Activated CD8-positive, alpha-beta memory T cell treated with anti-CD3 and anti-CD28 coated beads for 36 hours (primary cell): ENCODE measurements around the gene PRKCA. TPM values are rescaled to one million over a fixed set of nuclear protein-coding genes. Genes with fewer than 3 reads are reported as not detected.

ENCODE experiments used
- CTCF ChIA-PET: fragments of 350-600 bp; sonication (Branson Sonifier 250); formaldehyde crosslinking; loops from one replicate; lab custom pipeline; 2021; ENCODE audit warnings: antibody characterized with exemption; lab: Charles Lee
- POLR2A ChIA-PET: fragments of 350-600 bp; sonication (Branson Sonifier 250); formaldehyde crosslinking; loops from one replicate; lab custom pipeline; 2021; ENCODE audit warnings: antibody characterized with exemption; lab: Charles Lee
- total RNA-seq, 2 experiments: library from RNA; stranded (reverse); gene quantifications; one replicate each; pipeline ENCODE4 v1.2.3, GENCODE V29; 2021

The PRKCA gene
- total RNA-seq, 2 experiments from 2014 or later = 70.3 to 73.4 TPM

DNA sequence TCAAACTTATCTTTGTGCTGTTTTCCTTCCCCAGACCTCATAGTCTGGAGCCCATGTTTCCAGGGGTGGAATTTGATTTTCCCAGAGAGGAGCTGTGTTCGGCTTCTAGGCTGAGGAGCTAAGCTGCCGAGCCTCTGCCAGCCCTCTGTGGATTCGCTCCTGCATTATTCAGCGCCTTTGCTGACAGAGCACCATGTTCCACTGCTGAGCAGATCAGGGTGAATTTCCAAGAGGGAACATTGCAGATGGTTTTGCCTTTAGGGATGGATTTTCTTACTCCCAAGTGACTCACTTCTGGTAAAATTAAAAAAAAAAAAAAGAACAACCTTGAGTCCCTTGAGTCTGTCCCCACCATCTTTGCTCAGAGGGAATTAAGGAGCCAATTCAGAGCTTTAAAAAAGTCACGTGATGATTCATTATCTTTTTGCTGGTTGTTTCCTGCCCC lies 229.5 kb downstream of the PRKCA start:
- CTCF ChIA-PET = no interaction called here
- POLR2A ChIA-PET = no interaction called here

- CTCF ChIA-PET = no interaction called here
- POLR2A ChIA-PET = no interaction called here
Observed at GRCh38 chr17:66533572-66533971, 231.2 kb downstream of the PRKCA start.

DNA sequence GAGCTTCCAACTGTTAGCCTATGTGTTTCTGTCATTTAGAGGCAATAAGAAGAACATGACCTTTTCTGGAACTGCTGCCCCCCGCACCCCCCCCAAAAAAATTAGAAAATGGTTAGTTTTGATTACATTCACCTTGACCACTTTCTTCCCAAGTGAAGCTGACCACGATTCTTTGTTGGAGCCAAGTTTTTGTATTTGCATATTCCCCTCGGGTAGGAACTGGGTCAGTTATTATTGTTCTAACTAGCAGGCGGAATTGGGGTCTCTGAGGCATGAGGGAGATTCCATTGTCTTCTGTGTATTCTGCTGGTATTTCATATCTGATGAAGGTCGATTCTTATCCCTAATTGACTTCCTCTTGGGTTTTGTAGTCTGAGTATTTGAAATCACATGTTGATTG lies 231.6 kb downstream of the PRKCA start:
- ChIA-PET POLR2A (no interaction called here), CTCF (no interaction called here)

DNA sequence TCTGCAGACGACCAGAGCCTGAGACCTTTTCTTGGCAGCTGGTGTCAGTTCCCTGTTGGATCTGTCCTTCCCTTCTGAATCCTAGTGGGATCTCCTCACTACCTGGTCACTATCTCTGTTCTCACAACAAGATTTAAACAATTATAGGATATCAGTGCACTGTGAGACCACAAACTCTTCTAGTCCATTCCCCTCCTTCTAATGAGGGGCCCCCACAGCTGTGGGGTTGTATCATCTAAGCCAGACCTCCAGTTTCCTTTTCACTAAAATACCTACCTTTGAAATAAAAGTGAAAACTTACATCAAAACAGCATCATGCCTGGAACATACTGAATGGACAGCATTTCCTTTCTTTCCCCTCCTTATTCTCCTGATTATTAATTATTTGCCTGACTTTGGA lies 233.2 kb downstream of the PRKCA start:
- CTCF ChIA-PET = no interaction called here
- POLR2A ChIA-PET = no interaction called here

- ChIA-PET CTCF (no interaction called here), POLR2A (no interaction called here)
Observed at GRCh38 chr17:66537502-66537901, 235.1 kb downstream of the PRKCA start.

GRCh38 chr17:66538776-66539175 lies 236.4 kb downstream of the PRKCA start:
- POLR2A ChIA-PET = no interaction called here

GRCh38 chr17:66540131-66540781 lies 237.8 kb downstream of the PRKCA start:
- ChIA-PET POLR2A (interaction anchor here (0.5 kb wide), 1 partner anchor 72 kb away, joined by 3 read pairs; no protein-coding TSS in a partner anchor), CTCF (interaction anchor here (0.6 to 1.5 kb wide), 2 partner anchors 21 to 27 kb away, joined by 3 read pairs; no protein-coding TSS in a partner anchor)

More at GRCh38 chr17:66538776-66539175, 236.4 kb downstream of the PRKCA start:
- CTCF ChIA-PET = interaction anchor here (0.8 kb wide), 1 partner anchor 16 kb away, joined by 3 read pairs; no protein-coding TSS in a partner anchor

GRCh38 chr17:66541461-66542128 lies 239.2 kb downstream of the PRKCA start:
- POLR2A ChIA-PET = no interaction called here

DNA sequence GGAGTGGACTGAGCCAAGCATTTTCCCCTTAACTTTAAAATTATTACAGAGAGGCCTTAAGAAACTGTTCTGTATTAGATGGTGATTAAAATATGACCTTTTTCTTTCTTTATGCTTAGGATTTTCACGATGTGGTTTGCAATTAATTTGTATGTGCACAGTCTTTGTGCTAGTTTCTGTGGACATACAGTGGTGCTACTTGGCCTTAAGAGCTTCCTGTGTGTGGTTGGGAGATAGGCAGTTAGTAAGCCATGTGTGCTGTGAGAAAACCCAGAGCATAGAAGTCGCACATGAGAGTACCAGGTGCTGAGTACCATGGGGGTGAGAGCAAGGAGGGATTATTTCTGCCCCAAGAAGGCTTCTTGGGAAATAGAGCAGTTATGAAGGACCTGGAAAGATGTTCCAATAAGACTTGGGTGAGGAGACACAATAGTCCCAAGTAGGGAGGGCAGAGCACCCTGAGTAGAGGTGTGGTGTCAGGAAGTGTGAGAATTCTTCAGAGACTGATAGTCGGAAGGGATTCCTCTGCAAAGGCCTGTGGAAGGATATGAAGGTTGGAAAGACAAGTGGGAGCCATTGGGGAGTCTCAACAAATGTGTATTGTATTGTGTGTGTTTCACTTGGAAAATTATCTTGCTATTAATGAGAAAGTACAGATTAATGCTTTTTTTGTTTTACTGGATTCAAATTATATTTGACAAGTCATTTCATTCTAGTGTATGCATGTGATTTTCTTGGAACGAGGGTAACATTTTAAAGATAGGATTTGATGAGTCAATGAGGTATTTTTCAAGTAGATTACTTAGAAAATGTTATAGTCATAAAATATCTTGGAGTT lies 239.9 kb downstream of the PRKCA start:
- POLR2A ChIA-PET = no interaction called here

More at GRCh38 chr17:66541461-66542128, 239.2 kb downstream of the PRKCA start:
- CTCF ChIA-PET = interaction anchor here (1.5 kb wide), 1 partner anchor 25 kb away, joined by 3 read pairs; no protein-coding TSS in a partner anchor

DNA sequence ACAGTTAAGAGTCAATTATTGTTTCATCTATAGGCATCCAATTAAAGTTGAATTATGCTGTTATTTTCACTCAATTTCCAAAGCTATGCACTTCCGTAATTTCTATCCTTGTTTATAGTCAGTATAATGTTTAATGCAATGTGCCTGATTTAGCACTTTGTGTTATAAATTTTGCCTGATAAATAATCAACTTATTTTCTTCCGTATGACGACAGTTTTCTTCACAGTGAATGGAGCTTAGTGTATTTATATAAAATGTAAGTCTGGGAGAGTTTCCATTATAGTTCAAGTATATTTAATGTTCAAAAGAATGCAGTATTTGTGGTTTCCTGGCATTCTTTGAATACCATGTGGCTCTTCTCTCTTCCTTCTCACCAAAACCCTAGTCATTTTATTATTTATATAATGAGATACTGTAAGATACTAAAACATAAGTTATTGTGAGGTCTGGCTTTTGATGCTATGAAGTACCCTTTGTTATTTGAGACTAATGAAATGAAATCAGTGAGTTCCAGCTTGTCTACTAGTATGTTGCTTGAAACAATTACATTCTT lies 240.6 kb downstream of the PRKCA start:
- POLR2A ChIA-PET = no interaction called here
- CTCF ChIA-PET = no interaction called here

More for the DNA sequence above, 239.9 kb downstream of the PRKCA start:
- CTCF ChIA-PET = no interaction called here

GRCh38 chr17:66543526-66543925 lies 241.1 kb downstream of the PRKCA start:
- POLR2A ChIA-PET = no interaction called here
- CTCF ChIA-PET = no interaction called here

- ChIA-PET POLR2A (no interaction called here), CTCF (no interaction called here)
Observed at GRCh38 chr17:66545918-66546317, 243.5 kb downstream of the PRKCA start.

- CTCF ChIA-PET = interaction anchor here (0.9 to 1.9 kb wide), 3 partner anchors 28 to 292 kb away, joined by 3 to 4 read pairs (median 3); no protein-coding TSS in a partner anchor
- POLR2A ChIA-PET = interaction anchor here (0.7 kb wide), 1 partner anchor 28 kb away, joined by 5 read pairs; no protein-coding TSS in a partner anchor
Observed at GRCh38 chr17:66547151-66547865, 244.9 kb downstream of the PRKCA start.

DNA sequence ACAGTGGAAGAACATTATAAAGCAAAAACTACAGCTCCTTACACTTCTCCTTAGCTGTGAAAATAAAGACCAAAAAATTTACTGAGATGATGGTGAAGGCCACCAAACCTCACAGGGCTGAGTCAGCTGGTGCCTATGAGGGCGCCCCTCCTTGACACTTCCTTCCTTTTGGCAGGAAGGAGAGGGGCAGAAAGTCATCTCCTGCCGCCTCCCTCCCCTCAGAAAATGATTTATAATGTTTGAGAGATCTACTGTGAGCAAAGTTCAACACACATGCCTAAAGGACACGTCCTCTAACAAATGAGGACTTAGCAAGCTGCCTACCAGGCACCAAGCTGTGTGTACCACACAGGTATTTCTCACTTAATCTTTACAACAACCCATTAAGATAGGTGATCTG lies 245.7 kb downstream of the PRKCA start:
- CTCF ChIA-PET = interaction anchor here (0.6 to 1.9 kb wide), 6 partner anchors 20 to 293 kb away, joined by 3 to 5 read pairs (median 3); no protein-coding TSS in a partner anchor
- POLR2A ChIA-PET = no interaction called here

- ChIA-PET CTCF (interaction anchor here (0.7 to 1.0 kb wide), 3 partner anchors 27 to 224 kb away, joined by 3 read pairs; no protein-coding TSS in a partner anchor), POLR2A (no interaction called here)
Observed at GRCh38 chr17:66548659-66549310, 246.4 kb downstream of the PRKCA start.

DNA sequence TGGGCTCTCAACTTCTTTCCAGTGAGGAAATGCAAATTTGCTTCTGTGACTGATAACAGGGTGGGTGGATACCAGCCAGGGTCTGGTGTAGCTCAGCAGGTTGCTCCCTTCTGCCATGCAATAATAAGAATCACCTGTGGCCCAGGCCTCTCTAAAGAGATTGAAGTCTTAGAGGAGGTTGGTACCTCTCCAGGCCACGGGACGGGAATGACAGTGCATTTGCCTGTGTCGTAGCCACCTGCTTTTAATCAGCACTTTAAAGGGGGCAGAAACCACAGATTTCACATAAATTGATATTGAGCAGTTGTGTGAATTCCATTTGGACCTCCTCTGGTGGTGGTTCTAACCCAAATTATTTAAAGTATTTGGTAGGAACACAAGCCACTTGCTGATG lies 246.9 kb downstream of the PRKCA start:
- POLR2A ChIA-PET = no interaction called here
- CTCF ChIA-PET = no interaction called here

DNA sequence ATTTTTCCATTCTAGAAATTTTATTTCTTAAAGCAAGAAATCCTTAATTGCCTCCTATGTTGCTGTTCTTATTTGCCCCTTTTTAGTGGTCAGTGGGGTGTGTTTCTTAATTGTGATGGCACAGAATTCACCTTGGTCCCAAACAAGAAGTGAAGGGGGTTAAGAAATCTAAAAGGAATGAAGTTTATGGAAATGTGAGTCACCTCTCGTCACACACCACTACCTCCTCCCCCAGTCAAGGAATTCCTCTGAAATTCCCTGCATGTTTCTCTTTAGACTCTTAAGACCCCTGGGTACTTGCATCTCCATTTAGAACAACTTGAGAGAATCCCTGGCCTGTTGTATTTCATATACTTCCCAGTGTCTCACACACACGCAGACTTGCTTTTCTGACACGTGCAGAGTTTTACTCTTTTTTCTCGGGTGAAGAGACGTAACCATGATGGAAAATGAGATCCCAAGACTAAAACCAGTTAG lies 247.4 kb downstream of the PRKCA start:
- ChIA-PET POLR2A (no interaction called here), CTCF (no interaction called here)

DNA sequence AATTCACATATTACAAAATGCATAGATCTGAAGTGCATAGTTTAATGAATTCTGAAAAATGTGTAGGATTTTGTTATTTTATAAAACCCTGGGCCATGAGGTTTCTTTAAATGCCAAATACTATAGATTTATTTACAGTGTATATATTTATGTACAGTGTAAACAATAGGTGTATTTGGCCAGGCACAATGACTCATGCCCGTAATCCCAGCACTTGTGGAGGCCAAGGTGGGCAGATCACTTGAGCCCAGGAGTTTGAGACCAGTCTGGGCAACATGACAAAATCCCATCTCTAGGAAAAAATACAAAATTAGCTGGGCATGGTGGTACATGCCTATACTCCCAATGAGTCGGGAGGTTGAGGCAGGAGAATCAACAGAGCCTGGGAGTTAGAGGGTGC lies 249.4 kb downstream of the PRKCA start:
- POLR2A ChIA-PET = no interaction called here
- CTCF ChIA-PET = no interaction called here
